ENCODE results near the gene FOXC2. TPM values are rescaled to one million over a fixed set of nuclear protein-coding genes. Genes with fewer than 3 reads are reported as not detected.

FOXC2 gene
- total RNA-seq, 4 donors from 2014 or later = 0.40 to 1.5 (median 0.50) TPM

DNA sequence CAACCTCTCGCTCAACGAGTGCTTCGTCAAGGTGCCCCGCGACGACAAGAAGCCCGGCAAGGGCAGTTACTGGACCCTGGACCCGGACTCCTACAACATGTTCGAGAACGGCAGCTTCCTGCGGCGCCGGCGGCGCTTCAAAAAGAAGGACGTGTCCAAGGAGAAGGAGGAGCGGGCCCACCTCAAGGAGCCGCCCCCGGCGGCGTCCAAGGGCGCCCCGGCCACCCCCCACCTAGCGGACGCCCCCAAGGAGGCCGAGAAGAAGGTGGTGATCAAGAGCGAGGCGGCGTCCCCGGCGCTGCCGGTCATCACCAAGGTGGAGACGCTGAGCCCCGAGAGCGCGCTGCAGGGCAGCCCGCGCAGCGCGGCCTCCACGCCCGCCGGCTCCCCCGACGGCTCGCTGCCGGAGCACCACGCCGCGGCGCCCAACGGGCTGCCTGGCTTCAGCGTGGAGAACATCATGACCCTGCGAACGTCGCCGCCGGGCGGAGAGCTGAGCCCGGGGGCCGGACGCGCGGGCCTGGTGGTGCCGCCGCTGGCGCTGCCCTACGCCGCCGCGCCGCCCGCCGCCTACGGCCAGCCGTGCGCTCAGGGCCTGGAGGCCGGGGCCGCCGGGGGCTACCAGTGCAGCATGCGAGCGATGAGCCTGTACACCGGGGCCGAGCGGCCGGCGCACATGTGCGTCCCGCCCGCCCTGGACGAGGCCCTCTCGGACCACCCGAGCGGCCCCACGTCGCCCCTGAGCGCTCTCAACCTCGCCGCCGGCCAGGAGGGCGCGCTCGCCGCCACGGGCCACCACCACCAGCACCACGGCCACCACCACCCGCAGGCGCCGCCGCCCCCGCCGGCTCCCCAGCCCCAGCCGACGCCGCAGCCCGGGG lies 1.3 kb downstream of the FOXC2 start:
- peak overlapping the region in 3 of 4 donors; percentile 40 to 69 (median 66) for H3K27ac ChIP-seq
- WGBS, 2 donors (ENCODE audit: low coverage in 1 of 2) = 0% methylated on average over 14 of the region's 116 CpGs; no CpG with 5 or more reads in 1 of the 2 donors
- TF ChIP-seq POLR2A (IDR thresholded peaks at IDR 0.05) = no peak
- no peak for TF ChIP-seq EP300 (IDR thresholded peaks at IDR 0.05)
- TF ChIP-seq POLR2AphosphoS5 (IDR thresholded peaks at IDR 0.05) = no peak
- TF ChIP-seq, protein P1, sequence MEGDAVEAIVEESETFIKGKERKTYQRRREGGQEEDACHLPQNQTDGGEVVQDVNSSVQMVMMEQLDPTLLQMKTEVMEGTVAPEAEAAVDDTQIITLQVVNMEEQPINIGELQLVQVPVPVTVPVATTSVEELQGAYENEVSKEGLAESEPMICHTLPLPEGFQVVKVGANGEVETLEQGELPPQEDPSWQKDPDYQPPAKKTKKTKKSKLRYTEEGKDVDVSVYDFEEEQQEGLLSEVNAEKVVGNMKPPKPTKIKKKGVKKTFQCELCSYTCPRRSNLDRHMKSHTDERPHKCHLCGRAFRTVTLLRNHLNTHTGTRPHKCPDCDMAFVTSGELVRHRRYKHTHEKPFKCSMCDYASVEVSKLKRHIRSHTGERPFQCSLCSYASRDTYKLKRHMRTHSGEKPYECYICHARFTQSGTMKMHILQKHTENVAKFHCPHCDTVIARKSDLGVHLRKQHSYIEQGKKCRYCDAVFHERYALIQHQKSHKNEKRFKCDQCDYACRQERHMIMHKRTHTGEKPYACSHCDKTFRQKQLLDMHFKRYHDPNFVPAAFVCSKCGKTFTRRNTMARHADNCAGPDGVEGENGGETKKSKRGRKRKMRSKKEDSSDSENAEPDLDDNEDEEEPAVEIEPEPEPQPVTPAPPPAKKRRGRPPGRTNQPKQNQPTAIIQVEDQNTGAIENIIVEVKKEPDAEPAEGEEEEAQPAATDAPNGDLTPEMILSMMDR (IDR thresholded peaks at IDR 0.05) = no peak
- no peaks in the 10 kb centered on the region for H3K9me3 ChIP-seq
- peak overlapping the region in 1 of 2 donors; percentile 42 for H3K4me3 ChIP-seq
- ATAC-seq = no peak
- peaks cover 0 to 43% (median 4%) of the 10 kb centered on the region in 3 donors for H3K4me1 ChIP-seq
- H3K36me3 ChIP-seq = no peaks in the 10 kb centered on the region
- H3K27me3 ChIP-seq = peaks cover 98% of the 10 kb centered on the region

GRCh38 chr16:86568677-86569623 lies 2.3 kb downstream of the FOXC2 start:
- ATAC-seq = no peak
- TF ChIP-seq EP300 (IDR thresholded peaks at IDR 0.05) = no peak
- TF ChIP-seq POLR2AphosphoS5 (IDR thresholded peaks at IDR 0.05) = no peak
- TF ChIP-seq, protein P1 (IDR thresholded peaks at IDR 0.05) = no peak
- TF ChIP-seq POLR2A (IDR thresholded peaks at IDR 0.05) = no peak
- 20 to 40% methylated on average over 8 to 10 of the region's 33 CpGs for WGBS, 2 donors (ENCODE audit: low coverage in 1 of 2)
- H3K27me3 ChIP-seq = peaks cover 100% of the 10 kb centered on the region
- peaks cover 0 to 33% (median 4%) of the 10 kb centered on the region in 3 donors for H3K4me1 ChIP-seq
- no peaks in the 10 kb centered on the region for H3K36me3 ChIP-seq
- H3K4me3 ChIP-seq = peak overlapping the region in 1 of 2 donors; percentile 42
- no peaks in the 10 kb centered on the region for H3K9me3 ChIP-seq
- H3K27ac ChIP-seq = peak overlapping the region in 3 of 4 donors; percentile 40 to 69 (median 66)

GRCh38 chr16:86569701-86570447 lies 3.2 kb downstream of the FOXC2 start:
- H3K9me3 ChIP-seq = no peaks in the 10 kb centered on the region
- H3K27ac ChIP-seq = no peak overlapping the region
- H3K4me3 ChIP-seq = peak overlapping the region in 1 of 2 donors; percentile 42
- H3K36me3 ChIP-seq = no peaks in the 10 kb centered on the region
- WGBS, 2 donors (ENCODE audit: low coverage in 1 of 2) = 56 to 78% methylated on average over 11 to 13 of the region's 13 CpGs
- peaks cover 100% of the 10 kb centered on the region for H3K27me3 ChIP-seq
- no peak for ATAC-seq
- TF ChIP-seq POLR2AphosphoS5 (IDR thresholded peaks at IDR 0.05) = no peak
- no peak for TF ChIP-seq EP300 (IDR thresholded peaks at IDR 0.05)
- TF ChIP-seq, protein P1 (IDR thresholded peaks at IDR 0.05) = no peak
- TF ChIP-seq POLR2A (IDR thresholded peaks at IDR 0.05) = no peak
- H3K4me1 ChIP-seq = peaks cover 0 to 29% (median 4%) of the 10 kb centered on the region in 3 donors

DNA sequence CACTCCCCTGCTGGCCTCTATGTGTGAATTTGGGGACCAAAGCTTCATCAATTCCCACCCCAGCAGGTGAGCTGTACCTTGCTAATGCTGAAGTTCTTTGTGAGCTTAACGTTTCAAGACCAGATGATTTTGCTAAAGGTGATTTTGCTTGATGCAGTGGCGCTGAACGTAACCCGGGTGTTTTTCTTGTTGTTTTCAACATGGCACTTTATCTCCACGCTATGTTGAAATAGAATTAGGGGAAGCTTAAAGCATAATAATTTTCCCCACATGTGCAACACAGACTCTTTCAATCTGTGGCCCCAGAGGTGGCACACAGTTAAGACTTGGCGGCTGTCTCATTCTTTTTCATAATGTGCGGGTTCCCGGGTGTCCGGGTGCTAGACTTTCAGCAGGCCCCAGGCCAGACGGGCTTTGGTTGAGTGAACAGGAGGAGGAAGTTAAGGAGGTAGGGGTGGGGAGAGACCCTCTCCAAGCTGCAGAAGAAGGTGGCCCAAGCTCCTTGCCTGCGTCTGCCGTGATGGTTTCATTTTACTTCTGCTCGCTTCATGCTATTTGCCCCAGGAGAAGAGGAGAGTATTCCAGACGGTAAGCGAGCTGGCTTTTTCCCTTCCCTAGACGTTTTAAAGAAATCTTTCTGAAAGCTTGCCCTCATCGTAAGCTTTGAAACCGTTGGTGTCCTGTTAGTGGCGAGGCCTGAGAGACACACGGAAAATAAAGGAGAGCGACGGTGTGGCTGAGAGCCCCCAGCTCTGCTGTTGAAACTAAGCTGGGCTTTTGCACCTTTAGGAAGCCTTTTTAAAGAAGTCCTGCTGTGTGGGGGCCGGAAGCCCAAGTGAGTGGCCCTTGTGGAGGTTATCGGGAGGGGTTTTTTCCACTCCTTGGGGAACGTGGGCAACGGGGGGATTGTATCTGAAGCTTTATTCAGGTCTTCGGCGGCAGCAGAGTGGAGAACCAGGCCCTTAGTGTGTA lies 4.2 kb downstream of the FOXC2 start:
- peaks cover 100% of the 10 kb centered on the region for H3K27me3 ChIP-seq
- peak overlapping the region in 1 of 4 donors; percentile 4 for H3K27ac ChIP-seq
- 72 to 85% methylated on average over 17 of the region's 28 CpGs for WGBS, 2 donors (ENCODE audit: low coverage in 1 of 2)
- ATAC-seq = no peak
- no peaks in the 10 kb centered on the region for H3K36me3 ChIP-seq
- TF ChIP-seq, protein P1 (IDR thresholded peaks at IDR 0.05) = no peak
- no peak for TF ChIP-seq EP300 (IDR thresholded peaks at IDR 0.05)
- TF ChIP-seq POLR2AphosphoS5 (IDR thresholded peaks at IDR 0.05) = no peak
- no peak for TF ChIP-seq POLR2A (IDR thresholded peaks at IDR 0.05)
- H3K4me1 ChIP-seq = peaks cover 0 to 31% (median 4%) of the 10 kb centered on the region in 3 donors
- H3K9me3 ChIP-seq = no peaks in the 10 kb centered on the region
- H3K4me3 ChIP-seq = peak overlapping the region in 1 of 2 donors; percentile 3
